ENCODE results near the gene TMPRSS6.

Gene TMPRSS6

DNA sequence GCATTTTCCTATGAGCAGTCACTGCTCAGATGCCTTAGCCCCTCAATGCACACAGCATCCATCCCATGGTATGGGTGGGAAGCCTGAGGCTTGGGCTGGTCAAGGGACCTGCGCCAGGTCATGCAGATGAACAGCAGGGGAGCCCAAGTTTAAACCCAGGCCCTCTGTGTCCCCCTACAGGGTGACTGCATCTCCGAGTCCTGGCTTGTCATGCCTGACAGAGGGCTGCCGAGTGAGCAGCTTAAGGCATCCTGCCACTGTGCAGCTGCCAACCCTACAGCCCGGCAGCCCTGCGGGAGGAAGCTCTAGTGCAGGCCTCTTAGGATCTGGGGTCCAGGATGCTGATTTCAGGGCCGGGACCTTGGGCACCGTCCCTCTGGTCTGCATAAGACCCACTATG is 30.2 kb upstream of the TMPRSS6 start:
- DNase-seq = no peak

DNA sequence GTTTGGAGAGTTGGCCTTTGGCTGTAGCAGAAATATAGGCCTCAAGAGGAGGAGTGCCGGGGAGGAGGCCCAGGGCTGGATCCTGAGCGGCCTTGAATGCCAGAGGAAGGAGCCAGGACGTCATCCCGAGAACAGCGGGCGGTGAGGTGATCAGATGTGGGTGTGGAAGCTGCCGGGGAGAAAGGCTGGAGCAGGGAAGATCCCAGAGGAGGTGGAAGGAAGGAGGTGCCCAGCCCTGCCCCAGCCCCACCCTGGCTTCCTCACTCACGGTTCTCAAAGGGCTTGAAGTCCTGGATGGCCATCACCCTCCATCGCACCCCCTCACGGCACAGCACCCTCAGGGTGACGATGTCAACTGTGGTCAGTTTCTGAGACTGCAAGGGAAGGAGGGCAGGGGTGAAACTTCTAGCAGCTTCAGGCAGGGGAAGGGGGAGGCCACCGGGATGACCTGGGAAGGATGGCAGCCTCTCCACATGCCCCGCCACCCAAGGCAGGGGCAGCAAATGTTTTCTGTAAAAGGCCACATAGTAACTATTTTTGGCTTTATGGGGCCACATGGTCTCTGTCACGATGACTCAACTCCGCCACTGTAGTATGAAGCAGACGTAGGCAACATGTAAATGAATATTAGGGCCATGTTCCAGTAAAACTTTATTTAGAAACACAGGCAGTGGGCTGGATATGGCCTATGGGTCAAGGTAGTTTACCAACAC is 29.5 kb upstream of the TMPRSS6 start:
- DNase-seq = peak; percentile 42

DNA sequence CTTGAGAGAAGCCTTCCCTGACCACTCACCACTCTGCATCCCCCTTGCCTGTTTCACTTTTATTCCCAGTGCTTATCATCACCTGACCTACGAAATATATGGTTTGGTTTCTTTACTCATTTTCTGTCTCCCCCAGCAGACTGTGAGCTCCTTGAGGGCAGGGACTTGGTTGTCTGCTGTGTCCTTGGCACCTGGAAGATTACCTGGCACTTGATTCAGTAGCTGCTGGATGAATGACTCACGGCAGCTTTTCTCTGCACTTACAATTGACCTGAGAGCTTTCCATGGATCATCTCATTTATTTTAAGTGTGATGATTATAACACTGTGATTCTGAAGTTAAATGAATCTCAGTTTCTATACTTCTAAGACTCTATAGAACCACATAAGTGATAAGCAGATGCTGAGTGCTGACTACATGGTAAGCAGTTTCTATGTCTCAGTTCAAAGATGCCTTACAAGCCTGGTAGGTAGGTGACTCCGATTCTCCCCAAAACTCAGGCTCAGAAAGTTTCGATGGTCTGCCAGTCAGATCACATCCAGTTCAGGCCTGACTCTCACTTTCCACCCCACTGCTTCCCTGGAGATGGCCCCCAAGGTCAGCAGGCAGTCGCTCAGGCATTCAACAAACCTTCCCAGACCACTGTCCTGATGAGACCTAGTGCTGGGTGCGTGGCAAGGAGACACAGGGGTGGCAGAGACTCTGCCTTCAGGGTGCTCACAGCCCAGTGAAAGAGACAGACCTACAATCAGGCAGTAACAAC is 28.6 kb upstream of the TMPRSS6 start:
- no peak for DNase-seq

DNA sequence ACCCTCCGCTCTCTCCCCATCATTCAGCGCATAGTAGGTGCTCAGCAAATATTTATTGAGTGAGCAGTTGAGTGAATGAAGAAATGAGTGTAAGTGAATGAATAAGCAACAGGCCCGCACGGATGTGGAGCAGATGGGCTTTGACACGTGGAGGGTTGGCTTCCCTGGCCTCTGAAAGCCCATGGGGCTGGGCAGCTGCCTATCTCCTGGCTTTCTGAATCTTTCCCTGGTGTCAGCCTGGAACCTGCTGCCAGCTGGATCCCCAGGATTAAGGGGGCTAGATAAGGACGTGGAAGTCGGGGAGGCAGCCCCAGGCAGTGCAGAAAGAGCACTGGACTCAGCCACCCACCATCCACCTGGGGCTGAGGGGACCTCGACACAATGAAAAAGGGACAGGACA is 27.6 kb upstream of the TMPRSS6 start:
- no peak for DNase-seq

DNA sequence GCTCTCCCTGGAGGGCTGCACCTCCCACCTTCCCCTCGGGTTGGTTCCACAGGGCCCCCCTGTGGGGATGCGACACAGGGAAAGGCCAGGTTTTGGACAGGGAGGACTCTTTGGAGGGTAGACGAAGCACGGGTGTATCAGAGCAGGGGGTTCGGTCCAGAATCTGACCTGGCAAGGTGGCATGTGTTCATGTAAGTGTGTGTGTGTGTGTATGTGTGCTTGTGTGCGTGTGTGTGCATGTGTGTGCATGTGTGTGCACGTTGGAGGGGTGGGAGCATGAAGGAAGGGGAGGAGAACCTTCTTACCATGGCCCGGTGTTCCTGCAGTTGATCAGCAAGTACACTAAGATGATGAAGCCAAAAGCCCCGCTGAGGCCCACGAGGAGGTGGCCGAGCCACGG is 25.5 kb upstream of the TMPRSS6 start:
- no peak for DNase-seq

DNA sequence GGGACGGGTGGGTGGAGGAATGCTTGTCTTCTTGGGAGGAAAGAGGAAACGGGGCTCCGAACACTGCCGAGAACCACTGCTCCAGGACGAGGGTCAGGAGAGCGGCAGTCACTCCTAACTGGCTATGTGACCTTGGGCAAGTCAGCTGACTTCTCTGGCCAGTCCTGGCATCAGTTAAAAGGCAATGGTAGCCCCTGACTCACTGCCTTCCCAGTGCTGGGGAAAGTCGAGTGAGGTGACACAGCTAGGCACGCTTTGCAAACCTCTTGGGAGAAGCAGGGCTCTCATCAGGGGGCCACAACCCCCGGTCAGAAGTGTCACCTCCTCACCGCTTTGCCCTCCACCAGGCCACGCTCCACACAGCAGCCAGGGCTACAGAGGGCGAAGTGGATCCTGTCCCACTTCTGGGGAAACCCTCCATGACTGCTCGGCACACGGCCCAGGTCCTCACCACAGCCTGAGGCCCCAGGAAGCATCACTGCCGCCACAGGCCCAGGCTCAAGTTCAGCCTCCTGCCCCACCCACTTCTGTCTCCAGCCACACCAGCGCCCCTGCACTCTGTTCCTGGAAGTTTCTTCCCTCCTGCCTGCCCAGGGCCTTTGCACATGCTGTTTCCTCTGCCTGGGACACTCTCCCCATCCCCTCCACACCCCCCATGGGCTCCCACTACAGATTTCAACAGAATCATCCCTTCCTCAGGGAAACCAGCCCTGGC is 23.9 kb upstream of the TMPRSS6 start:
- DNase-seq = no peak

DNA sequence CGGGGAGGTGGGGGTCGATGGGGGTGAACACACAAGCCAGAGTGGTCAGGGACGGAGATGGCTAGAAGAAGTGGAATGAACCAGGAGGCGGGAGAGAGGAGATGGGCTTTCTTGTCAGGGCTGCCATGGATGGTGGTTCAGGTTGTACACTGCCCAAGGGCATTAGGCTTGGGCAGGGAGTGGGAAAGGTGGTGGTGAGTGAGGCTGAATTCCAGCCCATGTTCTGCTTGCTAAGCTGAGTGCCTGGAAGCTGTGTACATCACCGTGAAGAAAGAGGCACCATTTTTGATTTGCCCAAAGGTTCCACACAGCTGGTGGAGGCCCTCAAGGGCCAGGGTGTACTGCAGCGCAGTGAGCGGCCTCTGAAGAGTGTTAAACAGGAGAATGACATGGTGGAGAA is 23.3 kb upstream of the TMPRSS6 start:
- no peak for DNase-seq

DNA sequence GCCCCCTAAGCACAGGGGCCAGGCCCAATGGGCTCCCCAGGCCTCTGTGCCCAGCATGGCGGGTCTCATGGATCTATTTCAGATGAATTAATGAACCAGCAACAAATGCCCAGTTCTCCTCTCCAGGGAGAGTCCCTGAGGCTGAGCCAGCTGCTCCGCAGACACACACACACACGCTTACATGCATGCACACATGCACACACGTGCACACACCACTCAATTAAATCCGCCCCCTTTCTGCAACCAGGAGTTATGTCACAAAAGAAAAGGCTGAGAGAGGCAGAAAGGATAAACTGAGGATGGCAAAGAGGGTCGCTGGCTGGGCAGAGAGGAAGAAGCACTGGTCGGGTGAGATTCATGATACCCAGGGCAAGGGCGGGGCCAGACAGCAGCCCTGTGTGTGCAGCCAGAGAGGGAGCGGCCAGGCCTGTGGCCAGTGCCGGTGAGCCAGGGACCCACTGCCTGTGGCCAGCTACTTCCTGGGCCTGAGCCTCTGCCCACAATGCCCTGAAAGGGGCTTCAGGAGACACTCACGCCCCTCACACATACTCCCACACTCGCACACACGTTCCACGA is 20.4 kb upstream of the TMPRSS6 start:
- no peak for DNase-seq

DNA sequence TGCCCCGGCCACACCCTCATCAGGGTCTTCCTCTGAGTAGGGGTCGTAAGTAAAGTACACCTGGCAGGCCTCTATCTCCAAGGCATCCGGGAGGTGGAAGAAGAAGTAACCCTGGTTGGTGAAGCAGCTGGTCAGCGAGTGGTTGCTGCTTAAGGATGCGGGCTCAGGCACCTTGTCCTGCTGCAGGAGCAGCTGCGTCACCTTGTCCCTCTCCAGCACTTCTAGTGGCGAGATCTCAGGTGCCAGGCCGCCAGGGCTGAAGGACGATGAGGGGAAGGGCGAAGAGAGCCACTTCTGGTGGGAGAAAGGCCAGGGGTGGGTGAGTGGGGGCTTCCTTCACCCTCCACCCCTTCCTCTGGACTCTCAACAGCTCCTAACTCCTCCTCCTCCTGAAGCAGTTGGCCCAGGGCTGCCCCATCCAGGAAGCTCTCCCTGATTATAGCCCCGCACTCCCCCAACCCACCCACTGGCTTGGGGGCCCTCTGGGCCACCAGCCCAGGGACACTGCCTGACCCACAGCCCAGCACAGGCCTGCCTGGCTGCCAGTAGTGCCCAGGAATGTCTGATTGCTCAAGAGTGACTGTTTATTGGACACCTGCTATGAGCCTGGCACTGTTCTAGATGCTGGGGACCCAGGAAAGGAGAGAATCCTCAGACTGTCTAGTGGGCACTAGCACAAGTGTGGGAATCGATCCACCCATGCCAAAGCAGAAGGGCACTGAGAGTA is 19.2 kb upstream of the TMPRSS6 start:
- no peak for DNase-seq

DNA sequence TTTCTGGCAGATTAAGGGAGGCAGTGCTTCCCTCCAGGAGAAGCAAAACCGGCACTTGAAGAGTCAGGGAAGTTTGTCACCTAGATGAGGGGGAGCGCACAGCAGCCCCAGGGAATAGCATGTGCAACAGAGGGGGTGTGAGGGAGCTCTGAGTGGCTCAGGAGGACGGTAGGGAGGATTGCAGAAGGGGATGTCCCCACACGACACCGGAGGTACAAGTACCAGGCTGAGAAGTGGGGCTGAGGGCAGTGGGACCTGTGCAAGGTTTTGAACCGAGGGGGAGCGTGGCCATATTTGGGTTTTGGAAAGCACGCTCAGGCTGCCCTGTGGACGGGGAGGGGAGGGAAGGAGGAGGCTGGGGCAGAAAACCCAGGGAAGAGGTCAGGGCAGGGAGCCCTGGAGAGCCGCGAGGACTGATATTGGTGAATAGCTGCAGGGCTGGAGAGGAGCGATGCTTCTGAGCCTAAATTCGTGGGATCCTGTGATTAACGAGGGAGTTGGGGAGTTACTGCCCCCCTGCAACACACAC is 17.9 kb upstream of the TMPRSS6 start:
- no peak for DNase-seq

DNA sequence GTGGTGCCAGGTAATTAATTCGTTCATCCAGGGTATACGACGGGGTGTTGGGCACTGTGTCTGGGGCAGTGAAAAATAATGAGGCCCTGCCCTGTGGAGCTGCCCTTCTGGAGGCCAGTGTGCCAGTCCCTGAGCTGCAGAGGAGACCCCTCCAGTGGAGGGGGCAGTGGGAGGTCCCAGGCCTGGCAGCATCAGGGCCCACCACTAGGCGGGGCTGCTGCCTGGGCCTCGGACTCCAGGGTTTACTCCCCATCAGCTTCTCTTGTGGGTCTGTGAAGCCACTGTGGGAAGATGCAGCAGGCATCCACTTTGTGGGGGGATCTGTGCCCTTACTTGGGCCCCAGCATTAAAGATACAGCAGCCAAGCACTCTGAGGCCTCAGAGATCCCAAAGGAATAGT is 17.4 kb upstream of the TMPRSS6 start:
- DNase-seq = no peak

DNA sequence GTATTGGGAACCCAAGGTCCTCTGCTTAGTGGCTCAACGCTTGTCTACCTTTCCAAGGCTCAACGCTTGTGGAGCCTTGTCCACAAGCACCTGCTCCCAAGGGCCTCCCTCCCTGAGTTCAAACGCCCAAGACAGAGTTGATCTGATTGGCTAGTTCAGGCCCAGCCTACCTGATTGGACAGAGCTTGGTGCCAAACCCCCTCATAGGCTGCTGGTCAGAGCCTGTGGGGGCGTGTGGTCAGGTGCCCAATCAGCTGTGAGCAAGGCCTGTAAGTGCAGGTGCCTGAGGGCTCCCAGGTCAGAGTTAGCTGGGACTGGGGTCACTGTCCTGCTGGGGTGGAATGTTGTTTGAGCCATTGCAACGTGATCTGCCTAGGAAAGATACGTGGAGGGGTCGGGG is 16.9 kb upstream of the TMPRSS6 start:
- DNase-seq = no peak

DNA sequence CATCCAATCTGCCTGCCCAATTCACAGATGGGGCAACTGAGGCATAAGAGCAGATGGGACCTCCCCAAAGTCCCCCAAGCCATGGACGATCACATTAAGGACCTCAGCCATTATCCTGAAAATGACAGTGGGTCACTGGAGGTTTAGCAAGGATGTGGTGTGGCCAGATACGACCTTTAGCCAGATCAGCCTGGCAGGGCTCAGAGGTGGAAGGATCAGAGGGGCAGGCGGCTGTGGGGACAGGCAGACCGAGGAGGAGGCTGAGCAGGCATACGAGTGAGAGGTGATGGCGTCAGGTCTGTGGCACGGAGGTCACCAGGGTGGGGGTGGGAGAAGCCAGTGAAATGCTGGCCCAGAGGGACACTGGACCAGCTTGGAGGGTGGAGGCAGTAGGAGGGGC is 14.1 kb upstream of the TMPRSS6 start:
- no peak for DNase-seq

DNA sequence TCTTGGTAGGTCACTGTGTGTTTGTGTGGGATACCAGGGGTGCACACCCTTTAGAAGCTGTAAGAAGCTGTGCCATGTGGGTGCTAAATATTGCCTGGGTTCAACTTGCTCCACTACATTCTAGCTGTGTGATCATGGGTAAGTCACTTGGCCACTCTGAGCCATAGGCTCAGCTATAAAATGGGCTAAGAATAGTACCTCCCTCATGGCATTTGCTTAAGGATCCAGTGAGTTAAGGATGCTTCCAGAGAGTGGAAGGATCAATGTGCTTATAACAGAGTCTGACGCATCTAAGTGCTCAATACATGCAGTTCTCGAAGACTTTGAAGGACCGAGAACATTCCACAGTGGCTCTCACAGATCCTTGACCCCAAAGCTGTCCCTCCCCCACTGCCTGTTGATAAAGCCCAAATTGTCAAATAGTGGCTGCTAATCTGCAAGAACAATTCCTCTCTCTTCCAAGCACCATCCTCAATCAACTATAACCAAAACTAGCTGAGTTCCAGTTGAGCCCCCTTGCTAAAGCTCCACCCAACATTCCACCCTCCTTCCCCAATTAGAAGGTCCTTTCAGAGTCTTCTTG is 13.2 kb upstream of the TMPRSS6 start:
- DNase-seq = no peak

DNA sequence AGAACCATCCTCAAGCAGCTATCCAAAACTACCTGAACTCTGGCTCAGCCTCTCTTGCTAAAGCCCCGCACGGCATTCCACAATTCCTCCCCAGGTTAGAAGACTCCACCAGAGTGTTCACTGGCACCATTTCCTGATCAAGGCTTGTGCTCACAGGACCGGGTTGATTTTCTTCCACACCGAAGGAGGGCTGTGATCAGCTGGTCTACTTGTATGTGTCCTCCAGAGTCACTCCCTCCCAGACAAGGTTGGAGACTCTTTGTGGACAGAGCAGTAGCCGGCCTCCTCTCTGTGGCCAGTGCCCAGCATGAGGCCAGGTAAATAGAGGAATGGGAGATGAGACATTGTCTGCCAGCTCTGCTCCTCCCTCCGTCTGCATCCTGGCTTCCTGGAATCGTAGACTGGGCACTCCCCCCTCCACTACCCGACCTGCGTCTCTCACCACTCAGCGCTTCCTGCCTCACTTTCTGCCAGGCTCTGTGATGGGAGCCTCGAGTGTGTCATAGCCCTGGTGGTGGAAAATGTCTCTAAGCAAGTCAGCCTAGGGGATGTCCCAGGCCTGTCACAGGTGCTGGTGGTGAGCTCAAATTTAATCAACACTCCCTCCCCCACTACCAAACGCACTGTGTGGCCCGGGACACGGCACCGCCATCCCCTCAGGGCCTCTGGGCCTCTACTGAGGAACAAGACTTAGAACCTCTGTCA is 12.5 kb upstream of the TMPRSS6 start:
- no peak for DNase-seq

DNA sequence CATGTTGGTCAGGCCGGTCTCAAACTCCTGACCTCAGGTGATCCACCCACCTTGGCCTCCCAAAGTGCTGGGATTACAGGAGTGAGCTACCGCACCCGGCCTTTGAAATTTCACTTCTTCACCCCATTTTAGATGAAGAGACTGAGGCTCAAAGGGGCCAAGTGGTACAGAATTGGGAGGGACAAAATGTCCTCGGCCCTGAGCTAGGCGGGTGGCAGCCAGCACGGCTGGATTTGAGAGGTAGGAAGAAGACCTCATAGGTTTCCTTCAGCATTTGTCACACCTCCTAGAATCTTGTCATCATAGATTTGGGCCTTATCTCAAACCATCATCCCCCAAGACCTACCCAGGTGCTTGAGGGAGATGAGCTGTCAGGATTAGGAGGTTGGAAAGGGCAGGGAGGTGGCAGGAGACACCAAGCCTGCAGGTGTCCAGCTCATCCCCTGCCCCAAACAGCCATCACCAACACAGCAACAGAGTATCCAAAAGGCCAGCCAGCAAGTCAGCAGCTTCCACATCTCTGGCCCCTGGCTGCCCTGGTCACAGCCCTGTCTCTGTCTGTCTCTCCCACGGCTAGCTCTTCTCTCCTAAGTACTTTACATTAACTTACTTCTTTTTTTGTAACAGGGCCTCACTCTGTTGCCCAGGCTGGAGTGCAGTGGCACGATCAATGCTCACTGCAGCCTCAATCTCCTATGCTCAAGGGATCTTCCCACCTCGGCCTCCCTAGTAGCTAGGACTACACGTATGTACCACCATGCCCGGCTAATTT is 11.2 kb upstream of the TMPRSS6 start:
- no peak for DNase-seq

DNA sequence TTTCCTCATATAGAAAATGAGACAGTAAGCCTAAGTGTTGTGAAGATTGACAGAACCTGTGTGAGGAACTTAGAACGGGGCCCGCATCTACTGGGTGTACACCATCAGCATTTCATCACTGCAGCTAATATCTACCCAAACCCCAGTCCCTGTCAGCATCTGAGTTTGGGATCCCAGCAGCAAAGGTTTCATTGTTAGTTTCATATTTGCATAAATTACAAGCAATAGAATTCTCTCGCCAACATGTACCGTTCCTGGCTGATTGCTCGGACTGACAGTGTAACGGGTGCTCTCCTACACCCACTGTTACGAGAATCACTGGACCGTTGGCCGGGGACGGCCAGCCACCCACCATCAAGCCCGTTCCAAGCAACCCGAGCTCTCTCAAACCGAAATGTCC is 10.4 kb upstream of the TMPRSS6 start:
- no peak for DNase-seq

DNA sequence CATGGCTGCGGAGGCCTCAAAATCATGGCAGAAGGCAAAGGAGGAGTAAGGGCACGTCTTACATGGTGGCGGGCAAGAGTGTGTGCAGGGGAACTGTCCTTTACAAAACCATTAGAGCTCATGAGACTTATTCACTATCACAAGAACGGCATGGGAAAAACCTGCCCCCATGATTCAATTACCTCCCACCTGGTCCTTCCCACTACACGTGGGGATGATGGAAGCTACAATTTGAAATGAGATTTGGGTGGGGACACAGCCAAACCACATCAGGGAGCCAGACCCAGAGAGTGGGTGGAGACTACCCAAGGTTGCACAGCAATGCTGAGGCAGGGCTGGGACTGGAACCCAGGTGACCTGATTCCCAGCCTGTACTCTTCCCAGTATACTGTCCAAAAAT is 8.6 kb upstream of the TMPRSS6 start:
- no peak for DNase-seq

DNA sequence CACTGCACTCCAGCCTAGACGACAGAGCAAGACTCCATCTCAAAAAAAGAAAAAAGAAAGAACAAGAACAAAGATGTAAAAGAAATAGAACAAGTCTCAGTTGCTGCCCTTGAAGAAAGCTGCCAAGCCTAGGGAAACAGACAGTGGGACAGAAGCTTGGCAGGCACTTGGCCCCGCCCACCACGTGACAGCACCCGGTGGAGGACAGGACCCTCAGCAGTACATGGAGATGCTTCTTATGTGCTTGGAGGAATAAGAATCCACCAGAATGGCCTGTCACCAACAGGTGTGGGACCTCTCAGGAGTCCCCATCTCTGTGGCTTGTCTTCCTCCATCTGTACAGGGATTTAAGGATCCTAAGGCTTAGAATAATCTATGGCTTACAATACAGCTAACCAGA is 7.6 kb upstream of the TMPRSS6 start:
- DNase-seq = no peak

DNA sequence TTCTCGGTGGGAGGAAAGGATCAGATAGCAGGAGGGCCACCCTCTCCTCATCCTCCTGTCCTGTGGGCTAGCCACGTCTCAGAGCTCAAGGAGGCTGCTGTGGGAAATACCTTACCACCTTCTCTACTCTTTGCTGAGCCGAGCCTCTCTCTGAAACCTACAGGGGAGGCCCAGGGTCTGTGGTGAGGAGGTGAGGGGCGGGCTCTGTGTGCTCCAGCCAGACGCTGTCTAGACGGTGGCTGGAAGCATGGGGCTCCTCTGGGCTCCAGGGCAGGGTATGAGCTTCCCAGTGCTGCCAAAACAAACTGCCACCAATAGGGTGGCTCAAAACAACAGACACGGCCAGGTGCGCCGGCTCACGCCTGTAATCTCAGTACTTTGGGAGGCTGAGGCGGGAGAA is 5.5 kb upstream of the TMPRSS6 start:
- DNase-seq = no peak

DNA sequence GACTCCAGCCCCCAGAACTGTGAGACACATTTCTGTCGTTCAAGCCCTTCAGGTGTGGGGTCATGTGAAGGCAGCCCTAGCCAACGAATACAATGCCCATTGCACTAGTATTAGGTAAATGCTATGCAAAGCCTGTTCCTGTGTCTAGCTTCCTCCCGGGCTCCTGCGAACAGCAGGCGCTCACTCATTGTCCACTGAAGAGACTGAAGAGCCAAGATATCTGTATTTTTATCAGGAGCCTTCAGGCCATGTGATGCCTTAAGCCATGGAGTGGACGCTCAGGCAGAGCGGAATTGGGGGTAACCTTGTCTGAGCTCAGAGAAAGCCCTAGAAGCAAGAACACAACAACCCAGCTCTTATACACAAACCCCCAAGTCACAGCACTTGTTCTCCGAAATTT is 4.2 kb upstream of the TMPRSS6 start:
- DNase-seq = no peak

Measured in MV-4-11 (cell line).